Left forelimb (tissue), 1 donor: ENCODE data around the gene LAMTOR5.
"Not testable (repeated sequence)": the region's sequence is repeated elsewhere in the genome, so short reads cannot be mapped to it uniquely, and the experiment has no call there.

Experiments
- DNase-seq: peaks from one replicate; pipeline ENCODE4 v3.0.0-alpha.2; 2018; ENCODE audit warnings: low spot score

LAMTOR5 gene

GRCh38 chr1:110407260-110408210 is at the start of gene LAMTOR5:
LAMTOR5 (minus strand) TSS chr1:110407694; CDS start chr1:110407620, 74 bp downstream.
- DNase-seq: peak; percentile 97

DNA sequence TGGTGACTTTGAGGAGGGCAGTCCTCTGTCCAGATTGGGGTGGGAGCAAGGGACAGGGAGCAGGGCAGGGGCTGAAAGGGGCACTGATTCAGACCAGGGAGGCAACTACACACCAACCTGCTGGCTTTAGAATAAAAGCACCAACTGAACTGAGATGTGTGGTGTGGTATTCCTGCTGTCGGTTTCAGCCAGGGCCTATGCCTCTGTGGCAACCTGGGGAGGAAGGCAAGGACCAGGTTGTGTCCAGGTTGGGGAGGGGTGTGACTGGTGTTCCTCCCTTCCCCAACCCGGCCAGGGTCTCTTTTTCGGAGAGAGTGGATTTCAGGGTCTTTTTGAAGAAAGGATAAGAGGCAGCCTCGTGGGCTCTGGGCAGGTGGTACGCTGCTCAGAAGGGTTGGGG is 49.7 kb upstream of the LAMTOR5 start:
- DNase-seq: no peak

DNA sequence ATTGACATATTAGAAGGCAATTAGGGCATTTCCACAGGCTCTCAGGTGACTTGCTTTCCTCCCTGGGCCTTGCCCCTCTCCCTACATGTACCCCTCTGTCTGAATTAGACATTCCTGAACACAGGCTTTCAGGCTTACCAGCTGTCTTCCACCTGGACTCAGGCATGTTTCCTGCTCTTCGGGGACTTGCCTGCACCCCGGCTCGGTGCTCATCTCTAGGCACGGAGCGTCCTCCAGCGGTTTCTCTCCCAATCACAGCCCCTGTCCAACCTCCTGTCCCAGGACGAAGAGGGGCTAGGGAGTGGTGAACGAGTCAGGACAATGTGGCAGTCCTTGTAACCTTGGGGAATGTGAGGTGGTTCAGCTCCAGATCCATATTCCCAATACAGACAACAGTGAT is 47.7 kb upstream of the LAMTOR5 start:
- DNase-seq: no peak

GRCh38 chr1:110454328-110454727 is 46.8 kb upstream of the LAMTOR5 start:
- DNase-seq: no peak

DNA sequence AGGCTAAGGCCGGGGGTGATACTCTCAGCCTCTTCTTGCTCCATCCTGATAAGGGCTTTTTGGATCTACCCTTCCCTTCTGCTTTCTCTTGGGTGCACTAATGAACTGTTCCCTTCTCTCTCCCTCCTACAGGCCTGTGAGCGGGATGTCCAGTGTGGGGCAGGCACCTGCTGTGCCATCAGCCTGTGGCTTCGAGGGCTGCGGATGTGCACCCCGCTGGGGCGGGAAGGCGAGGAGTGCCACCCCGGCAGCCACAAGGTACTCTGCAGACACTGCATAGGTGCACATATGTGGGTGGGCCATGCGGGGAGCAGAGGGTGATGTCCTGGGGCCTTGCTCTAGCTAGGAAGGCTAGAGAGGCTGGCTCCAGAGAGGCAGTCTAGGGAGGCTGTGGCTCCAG is 46.3 kb upstream of the LAMTOR5 start:
- DNase-seq: no peak

- no peak for DNase-seq
Observed at GRCh38 chr1:110452330-110452729, 44.8 kb upstream of the LAMTOR5 start.

DNA sequence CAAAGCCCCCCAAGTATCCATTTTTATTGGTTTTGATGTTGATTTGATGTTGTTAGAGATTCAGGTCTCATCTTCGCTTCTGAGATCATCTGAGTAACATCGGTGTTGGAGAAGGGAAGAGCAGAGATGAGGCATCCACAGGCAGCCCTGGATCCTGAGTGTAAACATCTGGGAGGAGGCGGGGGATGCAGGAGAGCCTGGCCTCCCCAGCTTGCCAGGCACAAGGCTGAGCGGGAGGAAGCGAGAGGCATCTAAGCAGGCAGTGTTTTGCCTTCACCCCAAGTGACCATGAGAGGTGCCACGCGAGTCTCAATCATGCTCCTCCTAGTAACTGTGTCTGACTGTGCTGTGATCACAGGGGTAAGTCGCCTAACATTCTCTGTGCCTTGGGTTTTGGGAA is 43.4 kb upstream of the LAMTOR5 start, which contains the start of gene PROK1:
Gene PROK1, plus strand, starts transcription at position 221 of the 400 bp plus-strand sequence. Its CDS starts 68 bp downstream, at position 289.
- no peak for DNase-seq

DNA sequence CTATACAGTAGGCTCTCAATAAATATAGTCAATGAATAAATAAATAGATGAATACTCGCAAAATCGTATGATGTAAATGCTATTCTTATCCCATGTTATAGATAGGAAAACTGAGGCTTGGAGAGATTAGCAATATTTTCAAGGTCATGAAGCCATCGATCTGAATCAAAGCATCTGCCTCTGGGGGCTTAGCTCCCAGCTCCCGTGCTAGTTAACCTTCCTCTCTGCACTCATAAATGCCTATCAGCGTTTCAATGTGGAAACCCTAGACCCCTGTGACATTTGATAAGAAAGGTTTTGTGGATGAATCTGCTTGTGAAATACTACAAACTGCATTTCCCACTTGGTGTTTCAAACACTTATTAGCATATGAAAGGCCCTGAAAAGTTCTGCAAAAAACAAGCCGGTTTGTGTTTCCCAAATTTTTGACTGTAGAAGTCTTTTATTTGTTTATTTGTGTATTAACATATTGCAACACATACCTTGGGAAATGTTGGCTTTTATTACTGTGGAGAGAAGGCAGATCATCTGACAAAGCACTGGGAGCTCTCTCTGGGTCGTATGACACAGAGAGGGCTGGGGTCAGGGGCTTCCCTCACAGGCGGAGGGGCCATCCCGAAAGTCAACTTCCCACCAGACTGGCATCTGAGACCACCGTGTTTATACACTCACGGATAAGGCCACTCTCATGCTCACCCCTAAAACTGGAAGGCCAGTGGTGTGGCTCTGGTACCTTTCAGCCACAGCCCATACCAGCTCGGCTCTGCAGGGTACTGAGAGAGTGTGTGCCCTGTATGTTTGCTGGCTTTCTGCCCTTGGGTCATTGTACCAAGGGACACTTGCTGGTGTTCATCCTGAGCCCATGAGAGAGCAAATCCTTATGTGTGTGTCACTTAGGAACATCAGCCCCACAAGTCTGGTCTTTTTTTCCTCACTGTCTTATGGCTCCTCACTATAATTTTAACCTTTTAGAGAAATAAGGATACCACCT is 42.5 kb upstream of the LAMTOR5 start:
- DNase-seq: no peak

DNA sequence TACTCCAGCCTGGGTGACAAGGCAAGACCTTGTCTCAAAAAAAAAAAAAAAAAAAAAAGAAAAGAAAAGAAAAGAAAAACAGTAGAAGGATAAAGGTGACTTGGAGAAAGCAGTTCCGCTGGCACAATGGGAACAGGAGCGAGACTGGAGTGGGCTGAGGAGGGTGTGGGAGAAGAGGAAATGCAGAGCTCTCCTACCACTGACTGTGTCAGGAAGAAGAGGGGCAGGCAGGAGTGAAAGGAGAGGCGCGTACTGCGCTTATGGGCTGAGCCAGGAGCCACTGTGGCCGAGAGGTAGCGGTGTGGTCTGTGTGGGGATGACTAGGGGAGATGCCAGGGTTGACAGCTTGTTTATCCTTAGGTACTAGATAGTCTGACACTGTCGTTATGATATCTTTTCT is 37.1 kb upstream of the LAMTOR5 start:
- DNase-seq: no peak

DNA sequence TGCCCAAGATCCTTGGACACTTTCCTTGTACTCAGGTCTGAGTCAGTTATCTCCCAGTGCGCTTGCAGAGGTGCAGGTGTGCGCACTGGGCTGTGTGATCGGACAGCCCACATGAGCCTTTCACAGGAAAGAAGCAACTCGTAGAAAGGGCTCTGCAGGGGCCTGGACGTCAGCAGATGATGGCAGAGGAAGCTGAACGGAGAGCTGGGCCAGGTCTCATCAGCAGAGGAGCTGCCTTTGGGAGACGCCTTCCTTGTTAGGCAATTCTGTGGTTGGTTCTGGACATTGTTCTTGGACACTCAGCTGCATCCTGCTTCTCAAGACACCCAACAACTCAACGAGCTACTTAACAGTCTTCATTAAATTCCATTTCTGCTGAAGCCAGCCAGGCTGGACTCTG is 36.0 kb upstream of the LAMTOR5 start:
- DNase-seq: no peak

- no peak for DNase-seq
Observed at GRCh38 chr1:110441888-110442287, 34.4 kb upstream of the LAMTOR5 start.

DNA sequence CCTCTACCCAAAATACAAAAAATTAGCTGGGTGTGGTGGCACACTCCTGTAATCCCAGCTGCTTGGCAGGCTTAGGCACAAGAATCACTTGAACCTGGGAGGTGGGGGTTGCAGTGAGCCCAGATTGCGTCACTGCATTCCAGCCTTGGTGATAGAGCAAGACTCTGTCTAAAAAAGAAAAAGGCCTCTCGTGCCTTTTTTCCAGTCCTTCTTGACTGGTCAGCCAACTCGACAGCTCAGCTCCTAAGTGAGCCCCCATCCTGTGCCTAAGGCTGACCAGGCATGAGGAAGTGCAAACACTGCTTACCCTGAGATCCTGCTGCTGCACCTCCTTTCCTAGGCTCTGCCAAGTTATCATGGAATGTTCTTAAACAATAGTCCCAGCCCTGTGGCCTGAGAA is 33.4 kb upstream of the LAMTOR5 start:
- no peak for DNase-seq

- not testable (repeated sequence) for DNase-seq
Observed at GRCh38 chr1:110439873-110440272, 32.4 kb upstream of the LAMTOR5 start.

DNA sequence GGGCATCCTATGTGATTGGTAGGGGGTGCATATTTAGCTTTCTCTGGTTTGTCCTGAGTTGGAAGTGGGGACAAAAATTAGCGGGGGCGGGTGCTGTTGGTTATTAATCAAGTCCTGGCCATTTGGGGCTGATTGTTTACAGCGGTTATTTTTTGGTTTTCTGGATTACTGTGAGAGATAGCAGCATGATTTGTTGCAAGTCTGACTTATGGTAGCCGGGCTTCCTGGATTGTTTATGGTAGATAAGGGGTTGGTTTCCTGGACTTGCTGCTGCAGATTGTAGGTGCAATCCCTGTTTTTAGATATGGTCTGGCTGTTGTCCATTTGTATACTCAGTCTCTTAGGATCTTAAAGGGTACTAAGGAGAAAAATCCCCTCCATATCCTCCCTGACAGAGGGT is 31.4 kb upstream of the LAMTOR5 start:
- DNase-seq: no peak

DNA sequence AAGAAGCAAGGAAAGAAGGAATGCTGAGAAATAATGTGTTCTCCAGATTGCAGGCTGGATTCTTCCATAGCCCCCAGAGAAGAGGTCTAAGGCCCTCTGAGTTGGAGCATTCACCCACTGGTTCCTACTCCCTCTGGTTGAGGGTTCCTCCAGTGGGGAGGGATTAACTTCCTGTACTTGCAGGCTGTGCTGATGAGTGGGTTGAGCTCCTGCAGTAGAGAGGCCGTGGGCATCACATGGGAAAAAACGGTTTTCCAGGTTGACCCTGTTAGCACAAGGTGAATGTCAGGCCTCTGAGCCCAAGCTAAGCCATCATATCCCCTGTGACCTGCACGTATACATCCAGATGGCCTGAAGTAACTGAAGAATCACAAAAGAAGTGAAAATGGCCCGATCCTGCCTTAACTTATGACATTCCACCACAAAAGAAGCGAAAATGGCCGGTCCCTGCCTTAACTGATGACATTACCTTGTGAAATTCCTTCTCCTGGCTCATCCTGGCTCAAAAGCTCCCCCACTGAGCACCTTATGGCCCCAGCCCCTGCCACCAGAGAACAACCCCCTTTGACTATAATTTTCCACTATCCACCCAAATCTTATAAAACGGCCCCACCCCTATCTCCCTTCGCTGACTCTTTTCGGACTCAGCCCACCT is 30.3 kb upstream of the LAMTOR5 start:
- DNase-seq: not testable (repeated sequence)

GRCh38 chr1:110436635-110437034 is 29.1 kb upstream of the LAMTOR5 start:
- DNase-seq: no peak

GRCh38 chr1:110434946-110435345 is 27.5 kb upstream of the LAMTOR5 start:
- no peak for DNase-seq

GRCh38 chr1:110433803-110434202 is 26.3 kb upstream of the LAMTOR5 start:
- no peak for DNase-seq

GRCh38 chr1:110433213-110433612 is 25.7 kb upstream of the LAMTOR5 start:
- DNase-seq: no peak

DNA sequence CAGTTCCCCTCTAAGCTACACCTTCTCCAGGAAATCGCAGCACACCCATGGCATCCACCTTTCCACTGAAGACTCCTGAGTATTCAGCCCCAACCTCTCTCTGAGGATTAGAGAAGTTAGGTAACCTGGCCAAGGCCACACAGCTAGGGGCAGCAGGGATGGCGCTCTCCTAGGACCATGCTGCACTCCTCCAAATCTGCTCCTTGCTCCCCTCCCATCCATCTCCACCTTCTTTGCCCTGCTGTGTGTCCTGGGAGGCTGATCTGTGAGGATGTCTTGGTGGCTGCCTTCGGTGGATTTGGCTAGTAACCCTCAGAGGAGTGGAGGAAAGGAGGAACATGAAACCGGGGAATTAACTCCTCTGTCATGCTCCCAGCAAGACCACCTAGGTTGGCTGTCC is 23.4 kb upstream of the LAMTOR5 start:
- DNase-seq: no peak

GRCh38 chr1:110430366-110430765 is 22.9 kb upstream of the LAMTOR5 start:
- no peak for DNase-seq

DNA sequence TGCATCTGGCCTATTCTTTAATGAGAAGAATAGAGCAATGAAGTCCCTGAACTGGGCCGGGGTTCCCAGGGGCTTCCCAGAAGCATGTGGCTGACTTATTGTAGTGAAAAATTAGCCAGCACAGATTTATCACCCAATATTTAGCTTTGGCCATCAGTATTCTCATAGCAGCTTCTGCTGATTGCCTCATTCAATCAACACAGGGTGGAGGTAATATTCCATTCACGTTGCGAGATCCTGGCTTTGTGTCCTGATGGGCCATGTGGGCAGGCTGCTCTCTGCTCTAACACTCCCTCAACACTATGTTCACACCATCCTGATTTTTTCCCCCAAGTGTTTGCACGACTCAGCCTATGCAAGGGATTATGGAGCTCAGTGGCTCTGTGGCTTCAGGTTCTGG is 21.5 kb upstream of the LAMTOR5 start:
- no peak for DNase-seq
